ENCODE results near the gene RIGI. TPM values are rescaled to one million over a fixed set of nuclear protein-coding genes. Genes with fewer than 3 reads are reported as not detected.

RIGI gene
- total and polyA plus RNA-seq, 9 of the 15 experiments (the other 6 are each of a cell fraction or from before 2014, with no cell fraction given), result 0.27 to 1.1 (median 0.54) TPM

GRCh38 chr9:32552172-32552872, 26.3 kb upstream of the RIGI start, which contains the start of the genes SMIM27 and TOPORS (continued):
- TF ChIP-seq FOSL1 (tag; conservative IDR thresholded peaks at IDR 0.05) (no peak; the same call in 1 of the 2 replicates), L3MBTL2 (IDR thresholded peaks at IDR 0.05) (peak; percentile 60), ZNF174 (CRISPR knock-in tag; IDR thresholded peaks at IDR 0.05) (no peak), NR2C2 (CRISPR knock-in tag; IDR thresholded peaks at IDR 0.05) (no peak), NR2C2 (tag; IDR thresholded peaks at IDR 0.05) (peak; percentile 33; the same call in 1 of the 2 replicates), NRF1 (conservative IDR thresholded peaks at IDR 0.05 in 1 of 2, IDR thresholded peaks at IDR 0.05 in 1 of 2) (peak; percentile 18 to 30; a peak in 2 of 4 replicates), HMBOX1 (IDR thresholded peaks at IDR 0.05) (no peak), STAT5A (IDR thresholded peaks at IDR 0.05; ENCODE audit: borderline replicate concordance, low read length) (no peak), MXI1 (IDR thresholded peaks at IDR 0.05; ENCODE audit: low read depth, low read length) (no peak), NR2C1 (IDR thresholded peaks at IDR 0.05) (0 out of 2 replicates have a peak, but pooled peaks have one; percentile 29), NR2C1 (tag; IDR thresholded peaks at IDR 0.05) (no peak)
